NCI-H748 (cell line): ENCODE data around the gene STAU1.
"Not testable (repeated sequence)": the region's sequence is repeated elsewhere in the genome, so short reads cannot be mapped to it uniquely, and the experiment has no call there.

Experiments
- DNase-seq: peaks from one replicate; lab custom pipeline; 2025; ENCODE audit not compliant: unreplicated experiment; lab: John Stamatoyannopoulos, UW

Gene STAU1

GRCh38 chr20:49203746-49204145 is 15.6 kb upstream of the STAU1 start:
- no peak for DNase-seq

- DNase-seq = no peak
Measured at GRCh38 chr20:49203011-49203410, 14.9 kb upstream of the STAU1 start.

- DNase-seq = no peak
Measured at GRCh38 chr20:49199729-49200293, 11.7 kb upstream of the STAU1 start.

GRCh38 chr20:49192944-49193518 is 4.9 kb upstream of the STAU1 start:
- not testable (repeated sequence) for DNase-seq

GRCh38 chr20:49187330-49187850 is 744 bp downstream of the STAU1 start:
- DNase-seq = peak; percentile 30

- DNase-seq = no peak
Measured at GRCh38 chr20:49186535-49187329, 1.4 kb downstream of the STAU1 start.

GRCh38 chr20:49185071-49185761 is 2.9 kb downstream of the STAU1 start:
- DNase-seq = no peak

GRCh38 chr20:49184691-49185070 is 3.5 kb downstream of the STAU1 start:
- DNase-seq = no peak

- not testable (repeated sequence) for DNase-seq
Measured at GRCh38 chr20:49184084-49184501, 4.0 kb downstream of the STAU1 start.

- DNase-seq = no peak
Measured at GRCh38 chr20:49183444-49183843, 4.7 kb downstream of the STAU1 start.

GRCh38 chr20:49181265-49181877 is 6.8 kb downstream of the STAU1 start:
- DNase-seq = no peak

- no peak for DNase-seq
Measured at GRCh38 chr20:49179368-49180277, 8.5 kb downstream of the STAU1 start.

GRCh38 chr20:49174183-49174582 is 14.0 kb downstream of the STAU1 start:
- DNase-seq = no peak

GRCh38 chr20:49172413-49172812 is 15.7 kb downstream of the STAU1 start:
- DNase-seq = no peak

GRCh38 chr20:49171909-49172308 is 16.2 kb downstream of the STAU1 start:
- no peak for DNase-seq

- DNase-seq = no peak
Measured at GRCh38 chr20:49170714-49171113, 17.4 kb downstream of the STAU1 start.

- no peak for DNase-seq
Measured at GRCh38 chr20:49169547-49169946, 18.6 kb downstream of the STAU1 start.

- not testable (repeated sequence) for DNase-seq
Measured at GRCh38 chr20:49168864-49169263, 19.3 kb downstream of the STAU1 start.

GRCh38 chr20:49167811-49168507 is 20.2 kb downstream of the STAU1 start:
- no peak for DNase-seq
